ENCODE results near the gene HECW1. TPM values are rescaled to one million over a fixed set of nuclear protein-coding genes. Genes with fewer than 3 reads are reported as not detected.
"Not testable (repeated sequence)": the region's sequence is repeated elsewhere in the genome, so short reads cannot be mapped to it uniquely, and the experiment has no call there.

Gene HECW1
- total RNA-seq, 1 donor from 2014 or later, result not detected

DNA sequence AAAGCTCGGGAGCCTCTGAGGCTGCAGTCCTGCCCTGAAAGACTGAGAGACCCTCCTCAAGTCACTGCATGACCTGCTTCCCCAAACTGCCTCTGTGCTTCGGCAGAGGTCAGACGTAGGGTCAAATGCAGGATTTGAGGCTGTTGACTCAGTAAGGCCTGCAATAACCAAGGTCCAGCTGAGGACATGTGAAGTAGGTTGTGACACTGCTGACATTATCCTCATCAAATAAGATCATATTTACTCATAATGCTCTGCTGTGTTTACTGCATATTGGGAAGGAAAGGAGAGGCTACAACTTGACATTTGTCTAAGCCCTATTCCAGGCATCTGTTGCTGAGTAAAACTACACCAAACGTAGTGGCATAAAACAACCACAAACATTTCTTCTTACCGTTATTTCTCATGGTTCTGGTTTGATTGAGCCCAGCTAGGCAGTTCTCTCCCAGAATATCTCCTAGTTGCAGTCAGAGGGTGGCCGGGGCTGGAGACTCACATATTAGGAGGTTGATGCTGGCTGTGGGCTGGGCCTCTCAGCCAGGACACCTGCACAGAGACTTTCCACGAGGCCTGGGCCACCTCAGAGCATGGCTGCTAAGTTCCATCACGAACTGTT lies 348.4 kb downstream of the HECW1 start:
- peak; percentile 85 for DNase-seq (ENCODE audit: low read depth)

DNA sequence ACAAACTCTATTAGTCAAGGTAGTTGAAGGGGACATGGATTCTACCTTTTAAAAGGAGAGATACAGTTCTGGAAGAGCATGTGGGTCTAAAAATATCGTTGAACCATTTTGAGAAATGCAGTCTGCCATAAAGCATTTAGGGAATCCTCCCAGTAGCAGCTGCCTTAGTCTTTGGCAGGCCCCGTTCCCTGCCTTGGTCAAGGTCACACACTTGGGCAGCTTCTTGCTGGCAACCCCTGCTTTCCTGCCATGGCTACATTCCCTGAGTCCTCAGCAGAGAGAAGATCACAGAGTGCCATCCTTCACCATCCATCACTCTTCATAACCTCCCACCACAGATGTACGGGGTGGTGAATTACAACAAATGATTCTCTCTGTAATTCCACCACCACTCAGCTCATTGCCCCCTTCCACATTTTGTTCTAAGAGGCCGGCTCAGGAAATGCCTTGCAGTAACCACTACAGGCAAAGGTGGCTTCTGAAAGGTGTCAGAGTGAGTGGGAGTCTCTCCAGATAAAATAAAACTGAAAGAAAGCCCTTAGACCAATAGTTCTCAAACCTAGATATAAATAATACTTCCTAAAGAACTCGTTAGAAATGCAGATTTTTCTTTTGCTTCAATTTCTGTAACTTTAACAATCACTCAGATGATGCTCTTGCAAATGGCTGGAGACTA lies 349.0 kb downstream of the HECW1 start:
- peak; percentile 96 for DNase-seq (ENCODE audit: low read depth)

DNA sequence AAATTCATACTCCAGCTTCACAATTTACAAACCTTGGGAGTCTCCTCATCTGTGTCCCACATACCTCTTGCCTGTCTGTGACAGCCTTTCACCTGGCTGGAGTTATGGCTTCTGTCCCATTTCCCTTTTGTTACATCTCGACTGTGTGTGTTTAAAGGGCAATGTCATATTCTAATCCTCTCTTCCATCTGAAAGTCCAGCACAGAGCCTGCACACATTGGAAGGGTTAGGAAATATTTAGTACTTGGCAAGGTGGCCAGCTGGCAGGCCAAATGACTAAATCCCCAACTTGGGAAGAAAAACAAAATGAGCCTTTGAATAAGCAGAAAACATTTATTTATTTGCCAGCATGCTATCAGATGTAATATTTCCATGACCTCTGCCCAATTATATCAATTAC lies 350.4 kb downstream of the HECW1 start:
- DNase-seq (ENCODE audit: low read depth), result no peak

DNA sequence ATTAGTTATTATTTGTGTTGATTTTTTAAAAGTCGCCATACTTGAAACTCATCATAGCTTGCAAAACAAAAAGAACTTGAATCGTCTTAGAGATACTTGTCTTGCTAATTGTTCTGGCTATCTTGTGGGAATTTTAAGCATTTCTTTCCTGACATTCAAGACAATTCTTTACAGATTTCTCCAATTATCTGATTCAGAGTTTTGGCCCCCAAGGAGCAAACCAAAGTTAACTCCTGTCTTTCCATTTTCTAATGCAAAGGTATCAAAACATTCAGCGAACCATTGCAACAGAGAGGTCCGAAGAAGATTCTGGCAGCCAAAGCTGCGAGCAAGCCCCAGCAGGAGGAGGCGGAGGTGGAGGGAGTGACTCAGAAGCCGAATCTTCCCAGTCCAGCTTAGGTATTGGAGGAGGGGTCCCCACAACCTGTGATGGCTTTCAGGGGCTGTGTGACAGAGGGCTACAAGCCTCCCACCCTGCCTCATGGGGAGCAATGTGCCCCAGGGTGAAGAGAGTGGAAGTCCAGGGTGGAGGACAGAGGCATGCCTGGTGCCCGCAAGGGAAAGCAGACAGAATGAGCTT lies 351.0 kb downstream of the HECW1 start:
- no peak for DNase-seq (ENCODE audit: low read depth)

DNA sequence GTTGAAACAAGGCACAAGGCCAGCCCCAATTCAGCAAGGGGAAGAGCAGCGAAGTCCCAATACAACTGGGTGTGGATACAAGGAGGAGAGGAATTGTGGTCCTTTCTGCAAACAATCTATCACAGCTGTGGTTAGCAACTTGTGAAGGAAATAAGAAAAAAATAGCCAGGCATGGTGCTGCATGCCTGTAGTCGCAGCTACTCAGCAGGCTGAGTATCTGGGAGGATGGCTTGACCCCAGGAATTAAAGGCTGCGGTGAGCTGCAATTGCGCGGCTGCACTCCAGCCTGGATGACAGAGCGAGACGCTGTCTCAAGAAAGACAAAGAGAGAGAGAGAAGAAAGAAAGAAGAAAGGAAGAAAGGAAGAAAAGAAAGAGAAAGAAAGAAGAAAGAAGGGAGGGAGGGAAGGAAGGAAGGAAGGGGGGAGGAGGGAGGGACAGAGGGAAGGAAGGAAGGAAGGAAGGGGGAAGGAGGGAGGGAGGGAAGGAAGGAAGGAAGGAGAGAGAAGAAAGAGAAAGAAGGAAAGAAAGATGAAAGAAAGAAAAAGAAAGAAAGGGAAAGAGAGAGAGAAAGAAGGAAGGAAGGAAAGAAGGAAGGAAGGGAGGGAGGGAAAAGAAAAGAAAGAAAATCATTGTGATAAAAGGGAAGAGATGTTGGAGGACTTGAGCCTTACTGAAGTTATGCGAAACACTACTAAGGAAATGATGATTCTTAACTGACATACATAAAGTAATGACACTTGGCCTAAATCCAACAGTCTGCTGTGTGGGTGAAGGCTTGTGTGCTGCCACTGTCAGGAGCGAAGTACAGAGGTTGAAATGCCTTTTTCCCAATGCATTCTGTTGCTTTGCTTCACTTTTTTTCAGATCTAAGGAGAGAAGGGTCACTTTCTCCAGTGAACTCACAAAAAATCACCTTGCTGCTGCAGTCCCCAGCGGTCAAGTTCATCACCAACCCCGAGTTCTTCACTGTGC lies 353.4 kb downstream of the HECW1 start:
- no peak for DNase-seq (ENCODE audit: low read depth)

DNA sequence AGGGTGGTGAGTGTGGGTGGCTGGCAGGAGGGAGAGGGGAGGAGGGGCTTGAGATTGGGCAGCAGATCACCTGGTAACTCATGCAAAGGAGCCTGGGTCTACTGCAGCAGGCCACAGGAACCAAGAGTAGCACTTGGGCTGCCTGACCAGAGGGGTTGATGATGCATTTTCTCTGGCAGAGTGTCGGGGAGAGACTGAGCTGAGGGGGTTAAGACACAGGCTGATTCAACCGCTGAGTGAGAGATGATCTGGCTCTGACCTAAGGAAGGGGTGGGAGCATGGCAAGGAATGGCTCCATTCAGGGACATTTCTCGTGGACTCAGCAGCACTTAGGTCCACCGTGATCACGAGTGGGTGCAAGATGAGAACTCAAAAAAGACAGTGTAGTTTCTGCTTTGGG lies 355.0 kb downstream of the HECW1 start:
- no peak for DNase-seq (ENCODE audit: low read depth)

DNA sequence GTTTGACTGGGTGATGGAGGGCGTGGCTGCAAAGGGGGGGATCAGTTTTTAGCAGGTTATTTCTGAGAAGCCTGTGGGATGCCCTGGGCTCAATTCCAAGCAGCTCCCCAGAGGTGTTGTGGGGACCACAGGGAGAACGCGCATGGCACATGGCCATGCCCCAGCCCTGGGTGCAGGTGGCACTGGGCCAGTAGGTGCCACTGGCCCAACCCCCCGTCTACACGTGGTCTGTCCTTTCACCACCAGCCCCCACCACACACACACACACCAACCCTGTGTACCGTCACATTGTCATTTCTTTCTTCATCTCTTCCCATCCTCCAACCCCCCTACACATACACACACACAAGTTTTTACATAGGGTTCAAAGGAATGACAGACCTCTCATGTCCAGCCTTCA lies 355.4 kb downstream of the HECW1 start:
- DNase-seq (ENCODE audit: low read depth), result no peak

DNA sequence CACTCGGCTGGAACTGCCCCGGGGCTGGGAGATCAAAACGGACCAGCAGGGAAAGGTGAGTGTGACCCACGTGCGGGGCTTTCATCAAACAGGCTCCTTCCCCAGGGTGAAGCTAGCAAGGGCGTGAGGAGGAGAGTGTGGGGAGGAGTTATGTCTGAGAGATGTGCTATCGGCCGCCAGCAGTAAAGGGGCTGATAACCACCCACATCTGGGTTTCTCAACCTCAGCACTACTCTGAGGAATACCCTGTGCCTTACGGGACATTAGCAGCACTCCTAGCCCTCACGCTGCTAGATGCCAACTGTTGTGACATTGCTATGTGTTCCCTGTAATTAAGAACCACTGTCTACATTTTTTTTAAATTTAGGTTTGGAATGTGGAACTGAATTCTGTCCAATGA lies 356.6 kb downstream of the HECW1 start:
- no peak for DNase-seq (ENCODE audit: low read depth)

DNA sequence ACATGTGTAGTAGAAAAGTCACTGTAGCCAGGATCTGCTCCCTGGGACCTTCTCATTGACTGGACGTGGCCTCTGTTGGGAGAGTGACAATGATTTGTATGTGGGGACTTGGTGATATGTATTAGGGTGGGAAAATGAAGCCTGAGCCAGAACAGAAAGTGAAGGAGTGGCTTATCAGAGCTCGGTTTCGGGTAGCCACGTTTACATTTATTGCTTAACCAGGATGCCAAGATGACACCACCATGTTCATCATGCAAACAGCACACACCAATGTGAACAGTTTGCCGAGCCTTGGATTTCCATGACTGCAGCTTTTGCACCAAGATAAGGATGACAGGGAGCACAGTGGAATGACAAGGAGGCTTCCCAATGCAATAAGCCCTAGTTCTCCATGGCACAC lies 357.7 kb downstream of the HECW1 start:
- DNase-seq (ENCODE audit: low read depth), result no peak

DNA sequence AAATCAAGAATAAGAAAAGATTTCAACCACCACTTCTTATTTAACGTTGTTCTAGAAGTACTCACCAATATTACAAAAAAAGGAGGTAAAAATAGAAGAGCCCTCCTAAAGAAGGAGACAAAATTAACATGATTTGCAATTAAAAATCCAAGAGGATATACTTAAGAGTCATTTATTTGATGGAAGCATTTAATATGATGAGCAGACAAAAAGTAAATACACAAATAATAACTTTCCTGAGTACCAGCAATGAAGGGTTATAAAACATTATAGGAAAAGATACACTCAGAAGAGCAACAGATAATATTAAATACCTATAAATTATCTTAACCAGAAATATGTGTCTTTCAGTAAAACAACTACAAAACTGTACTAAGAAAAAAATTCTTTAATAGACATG lies 363.5 kb downstream of the HECW1 start:
- DNase-seq (ENCODE audit: low read depth), result no peak

DNA sequence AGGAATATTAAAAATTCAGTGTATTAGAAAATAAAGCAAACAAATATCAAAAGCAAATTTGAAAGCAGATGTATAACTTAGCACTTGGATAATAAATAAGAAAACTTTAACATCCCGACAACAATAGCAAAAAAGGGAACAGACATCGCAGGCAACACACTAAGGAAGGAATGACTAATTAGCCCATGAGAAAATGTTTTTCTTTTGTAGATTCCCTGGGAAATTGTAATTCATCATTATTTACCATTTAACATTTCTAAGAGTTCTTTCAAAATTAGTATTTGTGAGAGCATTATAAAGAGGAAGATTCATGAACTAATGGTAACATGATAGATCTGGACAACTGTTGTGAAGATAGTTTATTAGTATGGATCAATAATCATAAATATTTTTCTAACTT lies 364.4 kb downstream of the HECW1 start:
- DNase-seq (ENCODE audit: low read depth), result no peak

DNA sequence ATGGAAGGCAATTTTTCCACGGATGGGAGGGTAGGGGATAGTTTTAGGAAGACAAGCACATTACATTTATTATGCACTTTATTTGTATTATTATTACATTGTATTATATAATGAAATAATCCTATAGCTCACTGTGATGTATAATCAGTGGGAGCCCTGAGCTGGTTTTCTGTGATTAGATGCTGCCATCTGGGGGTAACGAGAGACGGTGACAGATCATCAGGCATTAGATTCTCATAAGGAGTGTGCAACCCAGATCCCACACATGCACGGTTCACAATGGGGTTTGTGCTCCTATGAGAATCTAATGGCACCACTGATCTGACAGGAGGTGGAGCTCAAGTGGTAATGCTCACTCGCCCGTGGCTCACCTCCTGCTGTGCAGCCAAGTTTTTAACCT lies 366.6 kb downstream of the HECW1 start:
- no peak for DNase-seq (ENCODE audit: low read depth)

DNA sequence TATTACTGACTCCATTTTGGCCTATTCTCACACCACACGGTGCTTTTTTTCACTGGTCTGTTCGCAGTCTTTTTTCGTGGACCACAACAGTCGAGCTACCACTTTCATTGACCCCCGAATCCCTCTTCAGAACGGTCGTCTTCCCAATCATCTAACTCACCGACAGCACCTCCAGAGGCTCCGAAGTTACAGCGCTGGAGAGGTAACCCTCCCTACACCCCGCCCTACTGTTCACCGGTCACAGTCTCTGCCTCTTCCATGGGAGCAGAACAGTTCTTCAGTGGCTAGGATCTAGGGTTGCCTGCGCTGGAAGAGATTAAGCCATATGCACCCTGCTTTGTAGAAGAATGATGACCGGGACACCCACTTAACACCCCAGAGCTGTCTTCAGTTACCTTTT lies 367.1 kb downstream of the HECW1 start:
- no peak for DNase-seq (ENCODE audit: low read depth)

DNA sequence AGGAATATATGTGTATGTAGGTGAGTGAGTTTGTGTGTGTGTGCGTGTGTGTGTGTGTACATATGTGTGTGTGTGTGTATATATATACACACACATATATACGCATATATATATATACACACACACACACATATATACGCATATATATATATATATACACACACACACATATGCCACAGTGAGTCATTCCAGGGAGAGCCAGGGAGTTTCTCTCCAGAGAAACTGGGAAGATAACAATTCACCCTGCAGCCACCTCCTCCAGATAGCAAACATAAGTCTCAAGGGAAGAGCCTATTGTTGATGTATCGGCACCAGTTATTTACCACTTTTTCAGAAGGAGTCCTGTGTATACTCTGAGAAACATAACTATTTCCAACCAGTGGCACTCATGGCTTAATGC lies 368.1 kb downstream of the HECW1 start:
- DNase-seq (ENCODE audit: low read depth), result no peak

DNA sequence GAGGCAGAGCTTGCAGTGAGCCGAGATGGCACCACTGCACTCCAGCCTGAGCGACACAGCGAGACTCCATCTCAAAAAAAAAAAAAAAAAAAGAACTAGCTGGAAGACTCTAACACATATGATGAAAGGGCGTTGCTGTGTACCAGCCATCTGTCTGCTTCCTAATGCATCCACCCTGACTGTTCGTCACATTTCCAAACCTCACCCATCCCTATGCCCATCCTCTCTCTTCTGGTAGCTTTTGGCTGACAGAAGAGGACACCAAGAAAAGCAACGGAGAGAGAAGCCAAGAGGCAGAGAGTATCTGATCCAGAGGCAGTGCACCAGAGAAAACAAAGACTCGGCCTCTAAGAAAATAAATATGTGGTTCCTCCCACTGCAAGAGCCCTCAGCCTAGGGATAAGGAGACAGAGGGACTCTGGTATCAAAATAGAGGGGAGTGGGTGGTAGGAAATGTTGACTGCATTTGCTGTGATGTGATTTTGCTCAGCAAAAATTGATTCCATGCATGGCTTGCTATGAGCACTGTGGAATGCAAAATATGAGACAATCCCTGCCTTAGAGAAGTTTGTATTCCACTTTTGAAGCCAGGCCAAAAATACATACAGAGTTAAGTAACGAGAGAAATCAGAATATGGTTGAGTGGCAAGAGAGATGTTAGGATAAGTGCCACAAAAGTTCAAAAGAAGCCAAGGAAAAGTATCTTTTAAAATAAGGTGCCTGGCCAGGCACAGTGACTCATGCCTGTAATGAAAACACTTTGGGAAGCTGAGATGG lies 369.6 kb downstream of the HECW1 start:
- no peak for DNase-seq (ENCODE audit: low read depth)

DNA sequence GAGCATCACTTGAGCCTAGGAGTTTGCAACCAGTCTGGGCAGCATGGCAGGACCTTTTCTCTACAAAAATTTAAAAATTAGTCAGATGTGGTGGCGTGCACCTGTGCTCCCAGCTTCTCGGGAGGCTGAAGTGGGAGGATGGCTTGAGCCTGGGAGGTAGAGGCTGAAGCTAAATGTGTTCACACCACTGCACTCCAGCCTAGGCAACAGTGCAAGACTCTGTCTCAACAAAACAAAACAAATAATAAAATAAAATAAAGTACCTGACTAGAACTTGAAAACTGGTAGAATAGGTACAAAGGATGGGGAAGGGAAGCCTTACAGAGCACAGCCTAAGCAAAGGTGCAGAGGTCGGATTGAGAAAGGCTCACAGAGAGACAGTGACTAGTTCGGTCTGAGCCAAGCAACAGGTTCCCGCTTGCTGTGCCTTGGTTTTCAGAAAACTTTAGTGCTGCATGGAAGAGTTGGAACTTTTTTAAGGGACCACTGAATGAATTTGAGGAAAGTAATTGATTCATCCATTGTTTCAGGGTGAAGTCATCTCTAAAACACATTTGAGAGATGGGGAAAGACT lies 370.3 kb downstream of the HECW1 start:
- no peak for DNase-seq (ENCODE audit: low read depth)

DNA sequence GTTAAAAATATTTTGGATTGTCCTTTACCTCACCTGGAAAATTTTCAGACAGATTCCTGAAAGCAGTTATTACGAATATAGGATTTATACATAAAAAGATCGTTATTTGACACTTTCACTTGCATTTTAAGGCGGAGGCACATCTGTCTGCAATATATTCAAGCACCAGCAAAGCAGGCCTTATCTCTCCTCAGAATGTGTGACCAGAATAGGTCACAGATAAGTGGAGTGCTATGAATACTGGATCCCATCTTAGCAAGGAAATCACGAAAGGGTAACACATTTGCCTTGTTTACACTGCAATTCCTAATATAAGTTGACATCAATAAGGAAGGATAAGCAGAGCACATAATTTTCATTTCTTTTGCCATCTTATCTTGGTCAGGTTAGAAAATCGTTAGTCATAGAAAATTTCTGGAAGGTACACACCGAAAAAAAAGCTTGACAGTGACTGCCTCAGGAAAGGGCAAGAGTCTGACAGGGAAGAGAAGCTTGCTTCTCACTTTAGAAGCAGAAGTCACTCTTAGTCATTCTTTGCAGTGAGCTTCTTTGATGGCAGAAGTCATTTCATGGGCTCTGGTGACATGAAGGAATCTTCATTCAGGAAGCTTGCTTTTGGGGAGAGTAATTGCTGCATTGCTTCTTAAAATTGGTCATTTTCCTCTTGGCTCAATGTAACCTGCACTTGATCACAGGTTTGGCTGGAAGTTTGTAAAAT lies 372.4 kb downstream of the HECW1 start:
- no peak for DNase-seq (ENCODE audit: low read depth)

DNA sequence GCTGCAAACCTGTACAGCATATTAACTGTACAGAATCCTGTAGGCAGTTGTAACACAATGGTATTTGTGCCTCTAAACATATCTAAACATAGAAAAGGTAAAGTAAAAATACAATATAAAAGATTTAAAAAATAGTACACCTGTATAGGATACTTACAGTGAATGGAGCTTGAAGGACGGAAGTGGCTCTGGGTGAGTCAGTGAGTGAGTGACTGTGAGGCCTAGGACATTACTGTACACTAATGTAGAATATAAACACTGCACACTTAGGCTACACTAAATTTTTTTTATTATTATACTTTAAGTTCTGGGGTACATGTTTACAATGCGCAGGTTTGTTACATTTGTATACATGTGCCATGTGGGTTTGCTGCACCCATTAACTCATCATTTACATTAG lies 373.1 kb downstream of the HECW1 start:
- no peak for DNase-seq (ENCODE audit: low read depth)

DNA sequence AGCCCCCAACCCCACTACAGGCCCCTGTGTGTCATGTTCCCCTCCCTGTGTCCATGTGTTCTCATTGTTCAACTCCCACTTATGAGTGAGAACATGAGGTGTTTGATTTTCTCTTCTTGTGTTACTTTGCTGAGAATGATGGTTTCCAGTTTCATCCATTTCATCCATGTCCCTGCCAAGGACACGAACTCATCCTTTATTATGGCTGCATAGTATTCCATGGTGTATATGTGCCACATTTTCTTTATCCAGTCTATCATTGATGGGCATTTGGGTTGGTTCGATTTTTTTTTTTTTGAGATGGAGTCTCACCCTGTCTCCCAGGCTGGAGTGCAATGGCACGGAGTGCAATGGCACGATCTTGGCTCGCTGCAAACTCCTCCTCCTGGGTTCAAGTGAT lies 373.6 kb downstream of the HECW1 start:
- DNase-seq (ENCODE audit: low read depth), result not testable (repeated sequence)

DNA sequence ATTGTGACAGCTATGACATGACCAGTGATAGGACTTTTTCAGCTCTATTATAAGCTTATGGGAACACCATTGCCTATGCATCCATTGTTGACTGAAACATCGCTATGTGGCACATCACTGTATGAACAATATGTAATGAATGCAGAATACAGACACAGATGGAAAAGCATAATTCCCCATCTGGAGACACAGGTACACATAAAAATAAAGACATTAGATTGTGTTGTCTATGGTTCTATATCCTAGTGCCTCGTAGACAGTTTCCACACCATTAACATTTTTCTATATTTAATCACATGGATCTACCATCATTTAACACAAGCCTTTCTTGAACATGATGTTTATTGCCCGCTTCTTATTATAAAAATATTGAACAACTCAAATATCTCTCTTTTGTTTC lies 374.2 kb downstream of the HECW1 start:
- DNase-seq (ENCODE audit: low read depth), result no peak
